Body of pancreas (tissue), 4 donors: ENCODE measurements around the gene OSBPL10. TPM values are rescaled to one million over a fixed set of nuclear protein-coding genes. Genes with fewer than 3 reads are reported as not detected.

ENCODE experiments used
- ATAC-seq: fragments of 150-250 bp; one replicate; pipeline ENCODE4 v1.9.1; 2016
- DNase-seq, 4 donors: peaks; one replicate each; pipeline ENCODE4 v3.0.0-alpha.2; 2019
- H3K27ac ChIP-seq, 4 donors: fragments of 200-600 bp; sonication (generic); 1 replicate in 3 of 4; 2 replicates in 1 of 4; pipeline versions ENCODE4 v1.5.1 to v1.6.1; 2016 to 2019; ENCODE audit warnings: mild to moderate bottlenecking in 1 of 4, mixed read lengths in 1 of 4, moderate library complexity in 1 of 4
- H3K27me3 ChIP-seq, 2 donors: fragments of 200-600 bp; sonication (generic); one replicate each; pipeline ENCODE4 v1.6.0; 2016; ENCODE audit warnings: mild to moderate bottlenecking in 1 of 2
- H3K36me3 ChIP-seq, 2 donors: fragments of 200-600 bp; sonication (generic); replicated peaks in 1 of 2; 2 replicates each; pipeline ENCODE4 v1.5.1; 2016; ENCODE audit warnings: low read depth in 2 of 2; ENCODE audit not compliant: insufficient read depth in 1 of 2
- H3K4me1 ChIP-seq: fragments of 200-600 bp; sonication (generic); one replicate; pipeline ENCODE4 v1.6.0; 2016
- H3K4me3 ChIP-seq, 2 donors: fragments of 200-600 bp; sonication (generic); 1 replicate in 1 of 2; 2 replicates in 1 of 2; pipeline ENCODE4 v1.5.1; 2016 to 2019
- H3K9me3 ChIP-seq, 3 donors: fragments of 200-600 bp; sonication (generic); 1 replicate in 2 of 3; 2 replicates in 1 of 3; pipeline ENCODE4 v1.5.1; 2016
- CTCF ChIP-seq, 7 experiments: fragments of 450-650 bp in 4 of 7; fragments of 200-600 bp in 3 of 7; sonication (generic) in 3 of 7; IDR thresholded peaks; one replicate each; pipeline ENCODE4 v1.5.1; 2016 to 2019; ENCODE audit warnings: antibody characterized with exemption in 7 of 7
- POLR2A ChIP-seq, 3 donors: fragments of 450-650 bp; IDR thresholded peaks; one replicate each; pipeline ENCODE4 v1.6.1; 2016; ENCODE audit warnings: antibody characterized with exemption in 3 of 3, mild to moderate bottlenecking in 2 of 3
- WGBS, 2 donors: methylation state at CpG; one replicate each; pipeline ENCODE4 v1.1.5; 2017; 5-methylcytosine and 5-hydroxymethylcytosine counted together
- intact Hi-C: fragments of 100-400 bp; cut with DNase I; formaldehyde crosslinking; loops from one replicate; pipeline ENCODE4 v1.15.1; 2023
- total RNA-seq, 2 donors: library from RNA; depleted of rRNA; stranded (reverse); fragments of >200 nt; gene quantifications; one replicate each; pipeline ENCODE4 v1.1.0, GENCODE V29; 2016

OSBPL10 gene
- total RNA-seq, 2 donors from 2014 or later = 3.4 to 27.0 TPM

GRCh38 chr3:31758322-31758965, 222.6 kb downstream of the OSBPL10 start:
- intact Hi-C loops = no loop called here
- H3K27ac ChIP-seq = no peak overlapping the region
- WGBS, 2 donors = 82 to 87% methylated on average over 5 of the region's 5 CpGs
- no peak for ATAC-seq
- TF ChIP-seq CTCF (IDR thresholded peaks at IDR 0.05) (no peak), POLR2A (IDR thresholded peaks at IDR 0.05) (no peak)
- H3K9me3 ChIP-seq = no peaks in the 10 kb centered on the region
- DNase-seq = no peak
- no peaks in the 10 kb centered on the region for H3K27me3 ChIP-seq
- H3K4me1 ChIP-seq = no peaks in the 10 kb centered on the region
- H3K36me3 ChIP-seq = no peaks in the 10 kb centered on the region
- H3K4me3 ChIP-seq = no peak overlapping the region

- no peak for DNase-seq
- Histone ChIP-seq H3K9me3 (no peaks in the 10 kb centered on the region), H3K36me3 (no peaks in the 10 kb centered on the region), H3K4me1 (no peaks in the 10 kb centered on the region), H3K27me3 (no peaks in the 10 kb centered on the region), H3K4me3 (no peak overlapping the region), H3K27ac (no peak overlapping the region)
- intact Hi-C loops = no loop called here
- 67 to 83% methylated on average over 7 of the region's 7 CpGs for WGBS, 2 donors
- TF ChIP-seq CTCF (IDR thresholded peaks at IDR 0.05) = no peak
- no peak for TF ChIP-seq POLR2A (IDR thresholded peaks at IDR 0.05)
- ATAC-seq = no peak
These were observed 225.0 kb downstream of the OSBPL10 start for GRCh38 chr3:31755926-31756658.

GRCh38 chr3:31754575-31755278, 226.3 kb downstream of the OSBPL10 start:
- no peaks in the 10 kb centered on the region for H3K9me3 ChIP-seq
- H3K4me3 ChIP-seq = no peak overlapping the region
- no peaks in the 10 kb centered on the region for H3K36me3 ChIP-seq
- H3K27ac ChIP-seq = no peak overlapping the region
- WGBS, 2 donors = 61 to 63% methylated on average over 6 of the region's 6 CpGs
- intact Hi-C loops = no loop called here
- H3K27me3 ChIP-seq = no peaks in the 10 kb centered on the region
- ATAC-seq = no peak
- H3K4me1 ChIP-seq = no peaks in the 10 kb centered on the region
- no peak for DNase-seq
- TF ChIP-seq CTCF (IDR thresholded peaks at IDR 0.05) (no peak), POLR2A (IDR thresholded peaks at IDR 0.05) (no peak)

- Histone ChIP-seq H3K36me3 (no peaks in the 10 kb centered on the region), H3K27me3 (no peaks in the 10 kb centered on the region), H3K4me1 (no peaks in the 10 kb centered on the region), H3K4me3 (no peak overlapping the region), H3K9me3 (no peaks in the 10 kb centered on the region), H3K27ac (no peak overlapping the region)
- TF ChIP-seq POLR2A (IDR thresholded peaks at IDR 0.05) = no peak
- intact Hi-C loops = no loop called here
- no peak for ATAC-seq
- WGBS, 2 donors = 89 to 95% methylated on average over 7 of the region's 7 CpGs
- no peak for DNase-seq
These were observed 228.0 kb downstream of the OSBPL10 start for GRCh38 chr3:31753050-31753425.

GRCh38 chr3:31752305-31753049, 228.6 kb downstream of the OSBPL10 start:
- 67 to 79% methylated on average over 7 of the region's 7 CpGs for WGBS, 2 donors
- no peak for DNase-seq
- intact Hi-C loops = no loop called here
- ATAC-seq = no peak
- Histone ChIP-seq H3K36me3 (no peaks in the 10 kb centered on the region), H3K27me3 (no peaks in the 10 kb centered on the region), H3K4me3 (no peak overlapping the region), H3K9me3 (no peaks in the 10 kb centered on the region), H3K27ac (no peak overlapping the region), H3K4me1 (no peaks in the 10 kb centered on the region)
- no peak for TF ChIP-seq CTCF (IDR thresholded peaks at IDR 0.05)
- no peak for TF ChIP-seq POLR2A (IDR thresholded peaks at IDR 0.05)
